ENCODE data around the gene IGSF9.

Gene IGSF9, protein sequence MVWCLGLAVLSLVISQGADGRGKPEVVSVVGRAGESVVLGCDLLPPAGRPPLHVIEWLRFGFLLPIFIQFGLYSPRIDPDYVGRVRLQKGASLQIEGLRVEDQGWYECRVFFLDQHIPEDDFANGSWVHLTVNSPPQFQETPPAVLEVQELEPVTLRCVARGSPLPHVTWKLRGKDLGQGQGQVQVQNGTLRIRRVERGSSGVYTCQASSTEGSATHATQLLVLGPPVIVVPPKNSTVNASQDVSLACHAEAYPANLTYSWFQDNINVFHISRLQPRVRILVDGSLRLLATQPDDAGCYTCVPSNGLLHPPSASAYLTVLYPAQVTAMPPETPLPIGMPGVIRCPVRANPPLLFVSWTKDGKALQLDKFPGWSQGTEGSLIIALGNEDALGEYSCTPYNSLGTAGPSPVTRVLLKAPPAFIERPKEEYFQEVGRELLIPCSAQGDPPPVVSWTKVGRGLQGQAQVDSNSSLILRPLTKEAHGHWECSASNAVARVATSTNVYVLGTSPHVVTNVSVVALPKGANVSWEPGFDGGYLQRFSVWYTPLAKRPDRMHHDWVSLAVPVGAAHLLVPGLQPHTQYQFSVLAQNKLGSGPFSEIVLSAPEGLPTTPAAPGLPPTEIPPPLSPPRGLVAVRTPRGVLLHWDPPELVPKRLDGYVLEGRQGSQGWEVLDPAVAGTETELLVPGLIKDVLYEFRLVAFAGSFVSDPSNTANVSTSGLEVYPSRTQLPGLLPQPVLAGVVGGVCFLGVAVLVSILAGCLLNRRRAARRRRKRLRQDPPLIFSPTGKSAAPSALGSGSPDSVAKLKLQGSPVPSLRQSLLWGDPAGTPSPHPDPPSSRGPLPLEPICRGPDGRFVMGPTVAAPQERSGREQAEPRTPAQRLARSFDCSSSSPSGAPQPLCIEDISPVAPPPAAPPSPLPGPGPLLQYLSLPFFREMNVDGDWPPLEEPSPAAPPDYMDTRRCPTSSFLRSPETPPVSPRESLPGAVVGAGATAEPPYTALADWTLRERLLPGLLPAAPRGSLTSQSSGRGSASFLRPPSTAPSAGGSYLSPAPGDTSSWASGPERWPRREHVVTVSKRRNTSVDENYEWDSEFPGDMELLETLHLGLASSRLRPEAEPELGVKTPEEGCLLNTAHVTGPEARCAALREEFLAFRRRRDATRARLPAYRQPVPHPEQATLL

GRCh38 chr1:159945483-159946241, at the start of gene IGSF9:
Gene IGSF9, minus strand, starts transcription at chr1:159945613. Its CDS starts 2,159 bp downstream, at chr1:159943454.
- DNase-seq (ENCODE audit: low read depth), result no peak

- no peak for DNase-seq (ENCODE audit: low read depth)
Observed at GRCh38 chr1:159994896-159995295, 49.5 kb upstream of the IGSF9 start.

- no peak for DNase-seq (ENCODE audit: low read depth)
Observed at GRCh38 chr1:159993911-159994310, 48.5 kb upstream of the IGSF9 start.

- DNase-seq (ENCODE audit: low read depth), result no peak
Observed at GRCh38 chr1:159992161-159992560, 46.7 kb upstream of the IGSF9 start.

- DNase-seq (ENCODE audit: low read depth), result no peak
Observed at GRCh38 chr1:159991513-159991912, 46.1 kb upstream of the IGSF9 start.

- no peak for DNase-seq (ENCODE audit: low read depth)
Observed at GRCh38 chr1:159990005-159990404, 44.6 kb upstream of the IGSF9 start.

DNA sequence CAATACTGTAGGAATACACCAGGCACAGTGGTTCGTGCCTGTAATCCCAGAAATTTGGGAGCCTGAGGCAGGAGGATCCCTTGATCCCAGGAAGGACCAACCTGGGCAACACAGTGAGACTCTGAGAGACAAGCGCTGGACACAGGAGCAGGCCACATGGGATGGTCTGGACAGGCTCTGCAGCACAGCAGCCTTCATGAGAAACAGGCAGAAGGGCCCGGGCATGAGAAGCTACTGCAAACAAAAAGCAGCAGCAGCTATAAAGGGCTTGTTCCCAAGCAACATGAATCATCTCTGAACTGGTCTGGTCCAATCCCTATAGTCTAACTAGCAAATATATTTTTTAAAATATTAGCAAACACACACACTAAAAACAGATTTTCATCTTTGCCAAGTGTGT, 44.2 kb upstream of the IGSF9 start:
- DNase-seq (ENCODE audit: low read depth), result no peak

GRCh38 chr1:159988006-159988405, 42.6 kb upstream of the IGSF9 start:
- no peak for DNase-seq (ENCODE audit: low read depth)

- DNase-seq (ENCODE audit: low read depth), result no peak
Observed at GRCh38 chr1:159987186-159987585, 41.8 kb upstream of the IGSF9 start.

- no peak for DNase-seq (ENCODE audit: low read depth)
Observed at GRCh38 chr1:159986531-159986930, 41.1 kb upstream of the IGSF9 start.

DNA sequence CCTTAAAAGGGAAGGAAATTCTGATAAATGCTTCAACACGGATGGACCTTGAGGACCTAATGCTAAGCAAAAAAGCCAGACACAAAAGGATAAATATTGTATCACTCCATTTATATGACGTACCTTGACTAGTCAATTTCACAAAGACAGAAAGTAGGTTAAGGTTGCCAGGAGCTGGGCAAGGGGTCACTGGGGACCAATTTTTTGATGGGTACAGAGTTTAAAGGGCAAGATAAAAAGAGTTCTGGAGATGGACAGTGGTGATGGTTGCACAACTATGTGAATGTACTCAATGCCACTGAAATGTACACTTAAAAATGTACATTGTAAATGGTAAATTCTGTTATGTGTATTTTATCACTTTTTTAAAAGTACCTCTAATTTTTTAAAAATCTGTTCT, 40.7 kb upstream of the IGSF9 start:
- no peak for DNase-seq (ENCODE audit: low read depth)

DNA sequence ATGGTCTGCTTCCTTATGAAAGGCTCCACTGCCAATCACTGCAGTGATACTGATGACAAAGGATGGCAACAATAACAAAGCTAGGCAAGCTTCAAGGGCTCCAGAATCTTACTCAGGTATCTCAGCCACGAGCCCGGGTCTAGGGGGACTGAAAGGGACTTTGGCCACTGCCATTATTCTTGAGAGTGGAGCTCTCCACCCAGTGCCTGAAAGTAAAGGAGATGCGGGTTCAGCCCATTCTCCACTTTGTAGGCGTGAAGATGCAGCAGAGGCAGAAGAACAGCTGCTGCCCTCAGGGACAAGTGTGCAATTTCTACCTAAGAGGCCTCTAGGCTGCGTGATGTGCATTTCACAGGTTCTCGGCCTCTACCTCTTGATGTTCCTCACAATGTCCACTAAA, 40.1 kb upstream of the IGSF9 start:
- no peak for DNase-seq (ENCODE audit: low read depth)

DNA sequence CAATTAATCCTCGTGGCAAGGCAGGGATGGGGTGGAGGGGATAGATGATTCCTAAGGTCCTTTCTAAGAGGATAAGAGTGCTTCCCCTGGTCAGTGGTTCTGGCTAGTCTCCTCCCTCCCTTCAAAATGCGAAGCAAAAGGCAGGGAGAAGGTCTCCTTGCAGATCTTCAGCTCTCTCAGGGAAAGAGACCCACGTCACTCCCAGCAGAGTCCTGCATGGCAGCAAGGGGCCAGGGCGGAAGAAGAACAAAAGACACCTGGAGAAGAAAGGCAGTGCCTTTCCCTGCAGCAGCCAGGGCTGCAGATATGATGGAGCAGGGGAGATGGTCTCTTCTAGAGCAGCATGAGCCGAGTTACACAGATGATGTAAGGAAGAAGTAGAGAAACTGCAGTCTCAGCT, 38.3 kb upstream of the IGSF9 start:
- DNase-seq (ENCODE audit: low read depth), result no peak

- no peak for DNase-seq (ENCODE audit: low read depth)
Observed at GRCh38 chr1:159982280-159982679, 36.9 kb upstream of the IGSF9 start.

DNA sequence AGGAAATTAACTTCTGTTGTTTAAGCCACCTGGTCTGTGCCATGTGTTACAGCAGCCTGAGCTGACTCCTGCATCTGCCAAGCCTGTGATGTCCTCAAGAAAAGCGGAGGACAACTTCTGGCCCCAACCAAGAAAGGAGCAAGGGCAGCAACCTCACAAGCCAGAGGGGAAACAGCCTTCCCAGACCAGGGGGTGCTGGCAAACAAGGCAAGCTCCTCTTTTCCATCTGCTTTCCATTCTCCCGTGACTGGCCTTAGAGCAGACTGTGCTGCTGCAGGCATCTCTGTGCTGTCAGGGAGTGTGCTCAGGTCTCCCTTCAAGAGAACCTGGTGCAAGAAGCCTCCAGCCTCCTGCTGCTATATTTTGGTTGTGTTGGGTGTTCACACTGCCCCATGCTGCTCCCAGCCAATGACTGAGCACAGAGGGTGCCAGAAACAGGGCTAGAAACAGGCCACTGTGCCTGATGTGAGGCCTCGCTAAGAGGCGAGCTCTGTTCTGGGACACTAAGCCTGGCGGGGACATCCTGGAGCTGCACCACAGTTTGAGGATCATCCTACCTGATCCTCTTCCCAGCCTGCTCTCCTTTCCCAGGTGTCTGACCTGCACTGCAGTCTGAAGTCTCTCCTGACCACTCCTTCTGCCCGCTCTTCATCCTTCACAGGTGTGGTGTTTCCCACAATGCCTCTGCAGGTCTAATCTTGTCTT, 36.1 kb upstream of the IGSF9 start:
- no peak for DNase-seq (ENCODE audit: low read depth)

GRCh38 chr1:159980786-159981185, 35.4 kb upstream of the IGSF9 start:
- DNase-seq (ENCODE audit: low read depth), result no peak

DNA sequence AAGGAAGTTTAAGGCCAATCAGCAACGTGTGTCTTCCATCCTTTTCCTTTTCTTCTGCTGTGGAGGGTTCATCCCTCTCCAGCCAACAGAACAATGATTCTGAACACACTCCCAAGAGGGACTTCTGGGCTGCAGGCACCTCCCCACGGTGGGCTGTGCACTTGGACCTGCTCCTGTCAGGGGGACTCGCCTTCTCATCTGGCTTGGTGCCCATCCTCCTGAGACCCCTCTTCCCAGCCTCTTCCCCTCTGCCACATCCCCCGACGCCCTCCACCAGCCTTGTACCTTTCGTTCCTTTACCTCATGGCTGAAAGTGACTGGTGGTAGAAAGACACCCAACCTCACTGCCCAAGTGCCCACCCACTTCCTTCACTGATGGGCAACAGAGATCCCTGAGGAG, 34.7 kb upstream of the IGSF9 start:
- no peak for DNase-seq (ENCODE audit: low read depth)

DNA sequence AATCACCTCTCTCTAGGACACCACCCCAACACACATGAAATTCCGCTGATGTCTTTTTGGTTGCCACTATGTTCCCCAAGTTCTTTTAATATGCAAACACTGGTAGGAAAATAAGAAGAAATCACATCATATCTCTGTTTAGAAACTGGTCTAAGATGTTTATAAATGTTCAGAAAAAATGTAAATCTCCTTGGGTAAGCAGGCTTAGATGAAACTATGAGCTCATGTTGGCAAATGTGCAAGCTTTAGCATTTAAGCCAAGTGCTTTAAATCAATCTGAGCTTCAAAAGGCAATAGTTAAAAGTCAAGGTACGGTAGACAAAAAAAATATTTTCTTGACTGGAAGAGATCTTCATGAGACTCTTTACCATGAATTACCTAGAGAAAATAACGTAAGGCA, 33.8 kb upstream of the IGSF9 start:
- DNase-seq (ENCODE audit: low read depth), result no peak

- DNase-seq (ENCODE audit: low read depth), result no peak
Observed at GRCh38 chr1:159978107-159978398, 32.6 kb upstream of the IGSF9 start.

DNA sequence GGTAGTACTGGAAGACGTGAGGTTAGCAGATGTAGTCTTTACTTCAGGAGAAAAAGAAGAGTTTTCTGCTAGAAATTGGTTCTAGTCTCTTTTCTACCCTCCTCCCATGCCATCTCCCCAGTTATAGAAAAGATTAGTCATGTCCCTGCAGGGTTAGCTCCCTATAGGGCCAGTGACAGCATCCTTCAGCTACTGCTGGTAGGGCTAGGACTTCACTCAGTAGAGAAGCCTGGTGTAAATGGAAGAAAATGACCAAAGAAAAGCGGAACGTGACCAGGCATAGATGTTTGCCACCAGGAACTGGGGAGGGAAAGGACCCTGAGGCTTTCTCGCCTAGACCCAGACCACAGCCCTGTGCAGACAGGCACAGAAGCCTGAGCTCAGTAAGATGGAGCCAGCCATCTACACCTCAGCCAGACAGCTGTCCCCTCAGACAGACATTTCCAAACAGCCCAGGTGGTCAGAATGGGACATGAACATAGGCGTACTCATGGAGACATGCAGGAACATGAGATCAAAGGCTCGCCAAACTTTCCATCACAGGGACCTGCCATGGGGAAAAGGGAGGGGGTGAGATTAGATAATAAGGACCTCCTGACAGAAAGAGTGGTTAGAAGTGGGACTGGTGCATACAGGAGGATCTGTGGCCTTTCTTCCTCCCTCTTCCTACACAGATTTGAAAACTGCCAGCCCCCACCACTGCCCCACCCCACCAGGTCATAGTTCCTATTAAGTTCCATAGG, 32.1 kb upstream of the IGSF9 start:
- DNase-seq (ENCODE audit: low read depth), result no peak

All from GM04504 (cell line).